ENCODE data around the gene SLC35G4.
"Not testable (repeated sequence)": the region's sequence is repeated elsewhere in the genome, so short reads cannot be mapped to it uniquely, and the experiment has no call there.

Gene SLC35G4

DNA sequence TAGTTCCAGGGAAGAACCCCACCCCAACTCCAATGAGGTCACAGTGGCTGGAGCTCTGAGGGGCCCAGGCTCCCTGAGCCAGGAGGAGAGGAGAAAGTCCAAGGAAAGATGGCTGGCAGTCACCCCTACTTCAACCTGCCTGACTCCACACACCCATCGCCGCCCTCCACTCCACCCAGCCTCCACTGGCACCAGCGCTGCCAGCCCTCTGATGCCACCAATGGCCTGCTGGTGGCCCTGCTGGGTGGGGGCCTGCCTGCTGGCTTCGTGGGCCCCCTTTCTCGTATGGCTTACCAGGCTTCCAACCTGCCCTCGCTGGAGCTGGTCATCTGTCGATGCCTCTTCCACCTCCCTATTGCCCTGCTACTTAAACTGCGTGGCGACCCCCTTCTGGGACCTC is at the start of gene SLC35G4:
SLC35G4 (plus strand) TSS at position 109 of the 400 bp plus-strand sequence; CDS start at position 109, 0 bp downstream.
- DNase-seq = not testable (repeated sequence)

DNA sequence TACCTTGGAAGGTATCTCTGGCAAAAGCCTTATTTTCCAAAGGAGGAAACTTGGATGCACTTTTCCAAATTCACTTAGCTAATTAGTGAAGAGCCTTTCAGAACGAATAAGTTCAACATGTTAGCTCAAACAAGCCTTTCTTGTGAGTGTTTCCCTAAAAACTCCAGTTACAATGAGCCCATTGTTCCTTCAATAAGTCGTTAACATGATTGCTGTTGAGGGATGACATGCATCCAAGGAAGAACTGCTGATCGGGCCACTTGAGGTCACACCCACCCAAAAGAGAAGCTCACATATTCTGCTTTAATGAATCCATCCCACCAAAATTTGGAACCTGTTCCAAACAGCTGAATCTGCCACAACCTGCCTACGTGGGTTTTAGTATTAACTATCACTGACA is 48.1 kb upstream of the SLC35G4 start:
- no peak for DNase-seq

DNA sequence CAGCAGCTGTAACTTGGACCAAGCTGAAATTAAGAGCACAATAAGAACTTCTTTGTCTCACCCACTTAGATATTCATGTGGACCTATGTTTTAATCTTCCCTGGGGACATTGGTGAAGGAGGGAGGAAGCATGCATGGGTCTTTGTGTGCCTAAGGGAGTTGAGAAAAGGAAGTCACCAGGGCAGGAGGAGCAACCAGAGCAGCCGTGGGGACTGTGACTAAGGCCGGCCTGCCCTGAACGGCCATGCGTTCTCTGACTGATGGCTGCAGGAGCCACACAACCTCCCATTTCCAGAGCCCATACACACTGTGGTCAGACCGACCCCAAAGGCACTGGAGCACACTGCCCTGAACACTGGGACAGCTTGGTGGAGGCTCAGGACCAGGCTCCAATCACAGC is 43.7 kb upstream of the SLC35G4 start:
- DNase-seq = no peak

DNA sequence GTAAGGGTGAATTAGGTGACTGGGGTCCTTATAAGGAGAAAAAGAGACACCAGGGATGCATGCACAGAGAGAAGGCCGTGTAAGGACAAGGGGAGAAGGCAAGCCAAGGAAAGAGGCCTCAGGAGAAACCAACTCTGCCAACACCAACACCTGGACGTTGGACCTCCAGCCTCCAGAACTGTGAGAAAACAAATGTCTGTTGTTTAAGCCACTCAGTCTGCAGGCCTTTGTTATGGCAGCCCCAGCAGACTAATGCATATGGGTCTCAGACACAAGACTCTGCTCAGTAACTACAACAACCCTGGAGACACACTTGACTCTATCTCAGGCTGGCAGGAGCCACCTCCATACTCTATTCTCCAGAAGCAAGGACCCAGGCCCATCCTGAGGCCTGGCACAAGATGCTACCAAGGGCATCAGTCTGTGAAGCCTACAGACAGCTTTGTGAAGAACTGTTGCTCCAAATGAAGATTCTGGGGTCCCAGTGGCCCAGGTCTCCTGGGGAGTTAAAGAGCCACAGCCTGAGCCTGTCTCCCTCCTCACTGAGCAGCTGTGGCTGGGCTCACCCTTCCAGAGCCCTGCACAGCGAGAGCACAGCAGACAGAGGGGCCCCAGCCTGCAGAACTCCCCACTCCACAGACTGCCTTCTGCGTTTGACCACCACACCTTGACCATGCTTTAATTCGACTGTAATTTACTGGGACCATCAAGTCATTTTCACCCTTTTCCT is 43.0 kb upstream of the SLC35G4 start:
- DNase-seq = no peak

DNA sequence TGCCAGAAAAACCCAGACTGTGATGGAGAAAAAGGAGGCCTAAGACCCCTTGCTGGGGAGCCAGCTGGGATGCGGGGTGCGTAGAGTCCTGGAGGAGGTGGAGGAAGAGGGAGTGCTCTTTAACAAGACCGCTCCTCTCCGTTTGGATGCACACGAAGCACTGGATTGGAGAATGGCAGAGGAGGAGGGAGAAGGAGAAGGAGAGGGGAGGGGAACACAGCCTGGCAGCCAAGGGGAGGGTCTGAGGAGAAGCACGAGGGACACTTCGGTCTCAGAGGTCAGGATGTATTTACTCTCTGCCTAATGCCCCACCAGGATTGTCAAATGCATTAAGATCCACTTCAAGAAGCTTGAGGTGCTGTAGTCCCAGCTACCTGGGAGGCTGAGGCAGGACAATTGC is 42.0 kb upstream of the SLC35G4 start:
- no peak for DNase-seq

DNA sequence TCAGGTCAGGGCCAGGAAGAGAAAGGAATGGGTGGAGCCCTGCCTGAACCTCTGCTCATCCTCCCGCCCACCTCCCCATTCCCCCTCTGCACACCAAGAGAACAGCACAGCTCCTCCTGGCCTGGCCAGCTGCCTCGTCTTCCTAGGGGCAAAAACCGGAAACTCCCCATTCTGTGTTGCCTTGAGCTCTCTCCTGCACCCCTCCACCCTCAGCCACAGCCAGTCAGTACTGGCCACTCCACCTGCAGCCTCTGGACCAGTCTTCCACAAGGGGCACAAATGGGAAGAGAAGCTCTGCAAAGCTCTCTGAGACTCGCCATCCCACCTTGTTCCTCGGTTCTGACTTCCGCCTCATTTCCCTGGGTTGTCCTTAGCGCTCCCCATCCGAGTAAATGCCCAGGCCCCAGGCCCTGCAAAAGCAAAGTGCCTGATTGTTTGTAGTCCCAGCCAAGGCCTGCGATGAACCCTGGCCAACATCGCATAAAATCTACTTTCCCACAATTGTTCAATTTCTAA is 39.3 kb upstream of the SLC35G4 start:
- no peak for DNase-seq

DNA sequence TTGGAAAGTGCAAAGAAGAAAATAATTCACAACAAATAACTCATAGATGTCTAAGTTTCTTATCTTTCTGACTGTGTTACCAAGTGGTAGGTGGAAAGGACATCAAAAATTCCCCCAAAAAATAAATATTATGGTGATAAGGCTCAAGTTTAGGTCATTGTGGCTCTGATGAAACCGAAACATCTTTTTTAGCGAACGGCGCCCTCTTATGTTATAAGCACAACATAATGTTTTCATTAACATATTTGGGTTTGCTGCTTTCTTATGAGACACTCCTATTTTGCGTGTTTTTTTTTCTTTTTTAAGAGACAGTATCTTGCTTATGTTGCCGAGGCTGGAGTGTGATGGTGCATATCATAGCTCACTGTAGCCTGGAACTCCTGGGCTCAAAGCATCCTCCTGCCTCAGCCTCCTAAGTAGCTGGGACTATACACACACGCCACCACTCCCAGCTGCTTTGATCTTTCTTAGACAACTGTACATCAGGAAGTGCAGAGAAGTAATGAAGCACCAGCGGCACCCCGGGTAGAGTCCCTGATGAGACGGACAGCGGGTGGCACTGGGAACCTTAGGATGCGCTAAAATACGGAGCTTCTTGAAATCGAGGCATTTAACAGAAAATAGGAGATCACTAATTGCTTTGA is 38.5 kb upstream of the SLC35G4 start:
- no peak for DNase-seq

DNA sequence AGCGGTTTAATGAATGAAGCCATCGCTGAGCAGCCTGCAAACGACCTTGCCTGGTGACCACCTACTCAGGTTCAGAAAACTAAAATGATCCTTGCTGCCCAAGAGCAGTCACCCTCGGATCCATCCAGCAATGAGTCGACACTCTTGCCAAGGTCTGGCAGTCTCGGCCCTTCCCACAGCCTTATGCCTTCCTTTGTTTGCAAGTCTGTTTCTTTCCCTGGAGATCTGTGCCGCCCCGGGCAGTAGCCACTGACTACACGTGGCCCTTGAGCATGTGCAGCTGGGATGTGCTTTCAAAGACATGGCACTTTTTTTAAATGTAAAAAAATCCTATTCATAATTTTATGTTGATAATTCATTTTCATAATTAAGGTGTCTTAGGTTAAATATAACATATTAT is 37.2 kb upstream of the SLC35G4 start:
- DNase-seq = no peak

DNA sequence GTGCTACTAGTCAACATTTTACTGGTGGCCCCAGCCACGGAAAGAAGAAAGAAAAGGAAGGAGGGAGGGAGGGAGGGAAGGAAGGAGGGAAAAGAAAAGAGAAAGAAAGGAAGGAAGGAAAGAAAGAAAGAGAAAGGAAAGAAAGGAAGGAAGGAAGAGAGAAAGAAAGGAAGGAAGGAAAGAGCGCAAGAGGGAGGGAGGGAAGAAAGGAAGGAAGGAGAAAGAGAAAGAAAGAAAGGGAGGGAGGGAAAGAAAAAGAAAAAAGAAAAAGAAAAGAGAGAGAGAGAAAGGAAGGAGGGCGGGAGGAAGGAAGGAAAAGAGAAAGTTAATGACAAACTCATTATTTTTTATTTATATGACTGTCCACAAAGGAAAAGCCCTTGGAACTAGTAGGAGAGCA is 34.9 kb upstream of the SLC35G4 start:
- DNase-seq = no peak

DNA sequence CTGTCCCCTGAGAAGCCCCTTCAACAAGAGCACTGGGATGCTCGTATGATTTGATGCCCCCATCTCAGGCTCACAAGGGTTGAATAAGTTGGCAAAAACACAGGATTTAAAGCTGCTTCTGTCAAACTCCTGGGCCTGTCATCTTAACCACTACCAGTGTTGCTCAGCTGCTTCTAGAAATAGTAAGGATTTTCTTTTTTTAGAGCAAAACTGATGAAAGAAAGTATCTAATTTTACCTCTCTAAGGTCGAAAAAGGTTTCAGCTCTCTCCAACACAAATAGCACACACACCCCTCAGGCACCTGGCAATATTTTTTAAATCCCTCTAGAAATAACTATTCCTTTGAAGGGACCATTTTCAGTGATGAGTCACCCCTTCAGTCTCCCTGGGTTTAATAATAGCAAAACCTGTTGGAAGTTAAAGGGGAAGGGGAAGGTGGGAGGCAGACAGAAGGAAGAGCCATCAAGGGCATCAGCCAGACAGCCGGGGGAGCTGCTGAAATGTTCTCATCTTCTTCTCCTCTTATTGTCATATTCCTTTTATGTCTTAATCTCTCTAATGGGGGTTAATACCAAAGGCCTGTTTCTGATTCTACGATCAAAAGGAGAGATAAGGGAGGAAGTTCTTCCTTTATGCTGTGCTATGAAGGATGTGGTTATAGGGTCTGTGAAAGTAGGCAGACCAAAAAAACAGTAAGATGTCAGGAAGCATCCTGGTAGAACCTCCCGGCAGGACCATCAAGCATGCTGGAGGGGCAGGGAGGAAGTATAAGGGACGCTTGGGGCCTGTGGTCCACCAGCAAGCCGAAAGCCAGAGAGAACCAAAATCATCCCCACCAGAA is 31.9 kb upstream of the SLC35G4 start:
- DNase-seq = no peak

DNA sequence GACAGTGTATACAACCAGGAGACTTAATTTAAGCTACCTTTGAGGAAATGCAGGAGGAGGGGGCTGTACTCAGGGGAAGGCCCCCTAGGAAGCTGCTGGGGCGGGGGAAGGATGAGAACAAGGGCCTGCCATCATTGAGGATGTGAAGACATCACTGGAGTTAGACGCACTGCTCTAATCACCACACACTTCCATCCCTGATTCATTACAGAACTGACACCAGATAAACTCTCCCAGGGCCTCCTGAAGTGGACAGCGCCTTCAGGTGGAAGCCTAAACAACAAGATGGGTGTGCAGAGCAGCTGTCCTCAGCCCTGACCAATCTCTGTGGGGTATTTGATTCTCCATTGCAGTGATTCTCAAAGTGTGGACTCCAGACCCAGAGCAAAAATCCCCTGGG is 30.6 kb upstream of the SLC35G4 start:
- no peak for DNase-seq

DNA sequence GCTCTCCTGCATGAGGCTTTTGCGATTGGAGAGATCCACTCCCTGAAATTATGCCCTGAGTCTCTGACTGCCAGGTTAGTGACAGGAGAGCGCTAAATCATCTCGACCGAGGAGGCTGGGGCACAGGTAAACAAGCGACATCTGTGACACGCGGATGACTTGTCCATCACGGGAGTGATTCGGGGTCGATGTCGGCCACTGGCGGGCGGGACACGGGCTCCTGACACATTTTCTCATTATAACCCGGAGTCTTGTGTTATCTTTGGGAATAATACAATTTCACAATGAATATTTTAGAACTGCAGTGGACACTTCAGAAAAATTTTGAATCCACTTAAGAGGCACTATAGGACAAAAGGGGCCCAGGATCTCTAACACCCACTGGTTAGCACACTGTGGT is 29.5 kb upstream of the SLC35G4 start:
- no peak for DNase-seq

DNA sequence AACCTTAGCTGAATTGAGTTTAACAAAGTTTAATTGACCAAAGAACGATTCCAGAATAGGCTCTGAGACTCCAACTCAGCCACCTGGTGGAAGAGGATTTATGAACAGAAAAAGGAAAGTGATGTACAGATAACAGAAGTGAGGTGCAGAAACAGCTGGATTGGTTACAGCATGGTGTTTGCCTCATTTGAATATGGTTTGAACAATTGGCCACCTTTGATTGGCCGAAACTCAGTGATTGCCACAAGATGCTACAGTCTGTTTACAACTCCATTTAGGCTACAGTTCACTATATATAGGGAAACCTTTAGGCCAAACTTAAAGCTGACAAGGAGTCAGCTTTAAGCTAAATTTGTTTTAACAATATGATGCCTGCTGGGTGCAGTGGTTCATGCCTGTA is 28.1 kb upstream of the SLC35G4 start:
- no peak for DNase-seq

DNA sequence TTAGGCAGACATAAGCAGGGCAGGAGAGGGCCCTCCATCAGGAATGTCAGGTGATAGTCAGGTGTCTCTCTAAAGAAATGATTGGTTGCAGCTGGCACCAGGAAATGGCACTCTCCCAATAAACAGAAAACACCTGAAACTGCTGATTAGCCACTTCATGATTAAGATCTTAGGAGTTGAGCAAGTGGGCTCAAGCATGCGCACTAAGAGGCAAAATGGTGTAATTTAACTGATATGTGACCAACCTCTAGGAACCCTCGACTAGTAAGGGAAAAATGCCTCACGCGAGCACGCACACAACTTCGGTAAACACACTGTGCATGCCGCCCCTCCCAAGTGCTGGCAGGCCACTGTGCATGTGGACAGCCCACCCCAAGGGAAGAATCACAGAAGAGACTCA is 23.8 kb upstream of the SLC35G4 start:
- DNase-seq = no peak

DNA sequence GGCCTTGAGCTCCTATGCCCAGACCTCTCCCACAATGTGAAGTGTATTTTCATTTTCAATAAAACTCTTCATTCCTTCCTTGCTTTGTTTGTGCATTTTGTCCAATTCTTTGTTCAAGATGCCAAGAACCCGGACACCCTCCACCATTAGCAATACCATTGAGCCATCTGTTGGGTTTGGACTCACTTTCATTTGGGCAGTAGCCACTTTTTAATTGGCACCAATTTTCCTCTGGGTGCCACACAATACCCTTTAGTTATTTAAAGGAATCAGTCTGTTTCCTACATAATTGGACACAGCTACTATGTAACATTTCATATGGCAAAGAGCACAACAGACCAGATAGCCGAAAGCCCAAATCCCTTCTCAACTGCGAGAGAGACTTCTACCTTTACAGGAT is 22.5 kb upstream of the SLC35G4 start:
- no peak for DNase-seq

DNA sequence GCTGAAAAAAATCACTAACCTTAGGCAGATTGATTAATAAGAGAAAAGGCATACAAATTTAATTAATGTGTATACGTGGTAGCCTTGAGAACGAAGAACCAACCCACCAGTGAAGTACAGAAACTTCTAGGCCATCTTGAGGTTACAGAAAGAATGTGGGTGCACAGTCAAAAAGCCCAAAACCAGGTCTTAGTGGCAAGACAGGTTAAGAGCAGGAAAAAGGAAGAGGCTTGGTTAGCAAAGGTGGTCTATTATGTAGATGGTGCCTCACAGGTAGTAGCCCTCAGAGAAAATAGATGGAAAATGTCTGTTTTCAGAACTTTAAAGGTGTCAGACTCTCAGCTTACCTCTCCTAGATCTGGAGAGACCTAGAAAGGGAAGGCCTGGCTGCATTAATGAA is 22.0 kb upstream of the SLC35G4 start:
- no peak for DNase-seq

DNA sequence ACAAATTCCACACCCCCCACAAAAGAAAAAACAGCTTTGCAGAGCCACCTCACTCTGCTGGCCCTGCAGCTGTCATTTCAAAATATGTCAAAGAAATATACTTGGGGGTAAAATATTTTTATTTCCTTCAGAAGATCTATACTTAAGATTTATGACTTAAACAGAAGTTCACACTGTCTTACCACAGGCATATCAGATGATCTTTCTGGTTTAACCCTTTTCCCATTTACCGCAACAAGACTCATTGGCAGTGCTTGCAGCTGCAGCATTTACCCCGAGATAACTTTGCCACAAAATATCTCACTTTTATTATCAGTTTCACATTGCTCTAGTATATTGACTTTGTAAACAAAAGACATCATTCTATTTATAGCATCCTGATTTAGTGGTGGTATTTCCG is 21.6 kb upstream of the SLC35G4 start:
- DNase-seq = no peak

DNA sequence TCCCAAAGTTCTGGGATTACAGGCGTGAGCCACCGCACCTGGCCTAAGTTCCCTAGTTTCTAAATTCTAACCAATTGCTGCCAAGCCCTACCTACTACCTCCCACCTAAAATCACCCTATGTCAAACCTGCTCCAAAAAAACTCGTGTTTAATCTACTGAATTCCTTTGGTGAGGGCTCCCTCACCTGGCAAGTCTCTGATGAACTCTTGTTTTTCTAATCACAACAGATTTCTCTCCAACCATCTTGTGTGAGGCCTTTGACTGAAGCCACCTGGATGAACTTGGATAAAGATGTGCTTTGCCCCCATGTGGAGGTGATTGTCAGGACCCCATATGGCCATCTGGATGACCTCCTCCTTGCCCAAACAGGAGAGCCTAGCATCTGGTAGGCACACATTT is 17.4 kb upstream of the SLC35G4 start:
- no peak for DNase-seq

DNA sequence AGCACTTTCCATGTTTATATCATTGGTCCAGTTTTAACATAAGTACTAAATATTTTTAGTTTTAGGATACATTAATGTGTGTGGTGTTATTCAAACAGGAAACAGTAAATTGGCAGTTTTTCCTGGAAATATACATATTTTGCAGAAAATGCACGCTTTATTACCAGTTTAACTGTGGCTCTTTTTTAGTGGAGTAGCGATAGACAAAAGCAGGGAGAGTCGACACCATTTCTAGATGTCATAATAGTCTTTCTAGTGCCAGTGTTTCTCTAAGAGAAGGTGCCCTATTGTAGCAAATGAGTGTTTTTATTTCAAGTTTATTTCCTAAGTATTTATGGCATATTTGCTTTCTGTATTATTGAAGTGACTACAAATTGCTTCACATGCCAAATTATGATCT is 9.1 kb upstream of the SLC35G4 start:
- no peak for DNase-seq

DNA sequence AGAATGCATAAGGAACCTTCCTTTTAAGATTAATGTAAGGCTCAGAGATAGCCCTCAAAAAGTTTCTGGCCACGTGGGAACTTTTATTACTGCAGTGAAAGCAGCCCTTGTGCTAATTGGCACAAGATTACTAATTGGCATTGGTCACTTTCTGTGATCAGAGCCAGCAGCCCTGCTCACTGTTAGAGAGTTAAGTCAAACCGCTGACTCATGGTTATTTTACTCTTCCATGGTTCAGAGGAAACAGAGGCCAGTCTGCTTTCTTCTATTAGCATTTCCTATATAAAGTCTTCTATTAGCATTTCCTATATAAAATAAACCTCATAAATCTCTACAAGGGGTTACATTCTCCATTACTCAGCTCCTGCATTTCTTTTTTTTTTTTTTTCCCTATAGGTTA is 1.5 kb upstream of the SLC35G4 start:
- no peak for DNase-seq

DNA sequence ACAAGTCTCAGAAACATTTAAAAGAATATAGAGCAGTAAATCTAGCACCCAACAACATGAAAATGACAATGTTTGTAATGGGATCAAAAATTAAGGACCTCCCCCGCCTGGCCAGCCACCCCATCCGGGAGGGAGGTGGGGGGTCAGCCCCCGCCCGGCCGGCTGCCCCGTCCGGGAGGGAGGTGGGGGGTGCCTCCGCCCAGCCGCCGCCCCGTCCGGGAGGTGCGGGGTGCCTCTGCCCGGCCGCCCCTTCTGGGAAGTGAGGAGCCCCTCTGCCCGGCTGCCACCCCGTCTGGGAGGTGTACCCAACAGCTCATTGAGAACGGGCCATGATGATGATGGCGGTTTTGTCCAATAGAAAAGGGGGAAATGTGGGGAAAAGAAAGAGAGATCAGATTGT is 778 bp upstream of the SLC35G4 start:
- not testable (repeated sequence) for DNase-seq

DNA sequence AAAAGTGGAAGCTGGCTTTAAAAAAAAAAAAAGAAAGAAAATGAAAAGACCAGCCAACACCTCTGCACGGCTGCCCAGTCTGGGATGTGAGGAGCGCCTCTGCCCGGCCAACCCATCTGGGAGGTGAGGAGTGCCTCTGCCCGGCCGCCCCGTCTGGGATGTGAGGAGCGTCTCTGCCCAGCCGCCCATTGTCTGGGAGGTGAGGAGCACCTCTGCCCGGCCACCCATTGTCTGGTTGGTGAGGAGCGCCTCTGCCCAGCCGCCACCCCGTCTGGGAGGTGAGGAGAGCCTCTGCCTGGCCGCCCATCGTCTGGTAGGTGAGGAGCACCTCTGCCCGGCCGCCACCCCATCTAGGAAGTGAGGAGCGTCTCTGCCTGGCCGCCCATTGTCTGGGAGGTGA is 3.7 kb downstream of the SLC35G4 start:
- DNase-seq = not testable (repeated sequence)

DNA sequence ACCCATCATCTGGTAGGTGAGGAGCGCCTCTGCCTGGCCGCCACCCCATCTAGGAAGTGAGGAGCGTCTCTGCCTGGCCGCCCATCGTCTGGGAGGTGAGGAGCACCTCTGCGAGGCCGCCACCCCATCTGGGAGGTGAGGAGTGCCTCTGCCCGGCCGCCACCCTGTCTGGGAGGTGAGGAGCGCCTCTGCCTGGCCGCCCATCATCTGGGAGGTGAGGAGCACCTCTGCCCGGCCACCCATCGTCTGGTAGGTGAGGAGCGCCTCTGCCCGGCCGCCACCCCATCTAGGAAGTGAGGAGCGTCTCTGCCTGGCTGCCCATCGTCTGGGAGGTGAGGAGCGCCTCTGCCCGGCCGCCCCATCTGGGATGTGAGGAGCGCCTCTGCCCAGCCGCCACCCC is 4.2 kb downstream of the SLC35G4 start:
- DNase-seq = not testable (repeated sequence)

DNA sequence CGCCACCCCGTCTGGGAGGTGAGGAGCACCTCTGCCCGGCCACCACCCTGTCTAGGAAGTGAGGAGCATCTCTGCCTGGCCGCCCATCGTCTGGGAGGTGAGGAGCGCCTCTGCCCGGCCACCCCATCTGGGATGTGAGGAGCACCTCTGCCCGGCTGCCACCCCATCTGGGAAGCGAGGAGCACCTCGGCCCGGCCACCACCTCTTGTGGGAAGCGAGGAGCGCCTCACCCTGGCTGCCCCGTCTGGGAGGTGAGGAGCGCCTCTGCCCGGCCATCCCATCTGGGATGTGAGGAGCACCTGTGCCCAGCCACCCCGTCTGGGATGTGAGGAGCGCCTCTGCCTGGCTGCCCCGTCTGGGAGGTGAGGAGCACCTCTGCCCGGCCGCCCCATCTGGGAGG is 4.6 kb downstream of the SLC35G4 start:
- DNase-seq = not testable (repeated sequence)

All from hematopoietic multipotent progenitor cell treated with erythropoietin and hydrocortisone succinate and interleukin-3 and kit ligand, for 8 days (in vitro differentiated cells).